ENCODE results near the gene KIFAP3.

GRCh38 chr1:169931795-169932231 lies 142.7 kb downstream of the KIFAP3 start:
- TF ChIP-seq, protein P1, sequence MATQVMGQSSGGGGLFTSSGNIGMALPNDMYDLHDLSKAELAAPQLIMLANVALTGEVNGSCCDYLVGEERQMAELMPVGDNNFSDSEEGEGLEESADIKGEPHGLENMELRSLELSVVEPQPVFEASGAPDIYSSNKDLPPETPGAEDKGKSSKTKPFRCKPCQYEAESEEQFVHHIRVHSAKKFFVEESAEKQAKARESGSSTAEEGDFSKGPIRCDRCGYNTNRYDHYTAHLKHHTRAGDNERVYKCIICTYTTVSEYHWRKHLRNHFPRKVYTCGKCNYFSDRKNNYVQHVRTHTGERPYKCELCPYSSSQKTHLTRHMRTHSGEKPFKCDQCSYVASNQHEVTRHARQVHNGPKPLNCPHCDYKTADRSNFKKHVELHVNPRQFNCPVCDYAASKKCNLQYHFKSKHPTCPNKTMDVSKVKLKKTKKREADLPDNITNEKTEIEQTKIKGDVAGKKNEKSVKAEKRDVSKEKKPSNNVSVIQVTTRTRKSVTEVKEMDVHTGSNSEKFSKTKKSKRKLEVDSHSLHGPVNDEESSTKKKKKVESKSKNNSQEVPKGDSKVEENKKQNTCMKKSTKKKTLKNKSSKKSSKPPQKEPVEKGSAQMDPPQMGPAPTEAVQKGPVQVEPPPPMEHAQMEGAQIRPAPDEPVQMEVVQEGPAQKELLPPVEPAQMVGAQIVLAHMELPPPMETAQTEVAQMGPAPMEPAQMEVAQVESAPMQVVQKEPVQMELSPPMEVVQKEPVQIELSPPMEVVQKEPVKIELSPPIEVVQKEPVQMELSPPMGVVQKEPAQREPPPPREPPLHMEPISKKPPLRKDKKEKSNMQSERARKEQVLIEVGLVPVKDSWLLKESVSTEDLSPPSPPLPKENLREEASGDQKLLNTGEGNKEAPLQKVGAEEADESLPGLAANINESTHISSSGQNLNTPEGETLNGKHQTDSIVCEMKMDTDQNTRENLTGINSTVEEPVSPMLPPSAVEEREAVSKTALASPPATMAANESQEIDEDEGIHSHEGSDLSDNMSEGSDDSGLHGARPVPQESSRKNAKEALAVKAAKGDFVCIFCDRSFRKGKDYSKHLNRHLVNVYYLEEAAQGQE (IDR thresholded peaks at IDR 0.05) = no peak
- TF ChIP-seq, protein P2, sequence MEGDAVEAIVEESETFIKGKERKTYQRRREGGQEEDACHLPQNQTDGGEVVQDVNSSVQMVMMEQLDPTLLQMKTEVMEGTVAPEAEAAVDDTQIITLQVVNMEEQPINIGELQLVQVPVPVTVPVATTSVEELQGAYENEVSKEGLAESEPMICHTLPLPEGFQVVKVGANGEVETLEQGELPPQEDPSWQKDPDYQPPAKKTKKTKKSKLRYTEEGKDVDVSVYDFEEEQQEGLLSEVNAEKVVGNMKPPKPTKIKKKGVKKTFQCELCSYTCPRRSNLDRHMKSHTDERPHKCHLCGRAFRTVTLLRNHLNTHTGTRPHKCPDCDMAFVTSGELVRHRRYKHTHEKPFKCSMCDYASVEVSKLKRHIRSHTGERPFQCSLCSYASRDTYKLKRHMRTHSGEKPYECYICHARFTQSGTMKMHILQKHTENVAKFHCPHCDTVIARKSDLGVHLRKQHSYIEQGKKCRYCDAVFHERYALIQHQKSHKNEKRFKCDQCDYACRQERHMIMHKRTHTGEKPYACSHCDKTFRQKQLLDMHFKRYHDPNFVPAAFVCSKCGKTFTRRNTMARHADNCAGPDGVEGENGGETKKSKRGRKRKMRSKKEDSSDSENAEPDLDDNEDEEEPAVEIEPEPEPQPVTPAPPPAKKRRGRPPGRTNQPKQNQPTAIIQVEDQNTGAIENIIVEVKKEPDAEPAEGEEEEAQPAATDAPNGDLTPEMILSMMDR (IDR thresholded peaks at IDR 0.05; ENCODE audit: low read depth, low read length, missing input control) = no peak
- TF ChIP-seq GABPA (IDR thresholded peaks at IDR 0.05 in 1 of 2, conservative IDR thresholded peaks at IDR 0.05 in 1 of 2) (no peak), TAF1 (conservative IDR thresholded peaks at IDR 0.05) (no peak), YY1 (IDR thresholded peaks at IDR 0.05) (no peak), ZBTB33 (IDR thresholded peaks at IDR 0.05) (no peak)
